Neural progenitor cell (in vitro differentiated cells): ENCODE data around the gene KLHDC4. TPM values are rescaled to one million over a fixed set of nuclear protein-coding genes. Genes with fewer than 3 reads are reported as not detected.
A peak's percentile ranks its signal among the peaks of the same experiment; 100 is the strongest.

Source experiments
- DNase-seq: peaks from one replicate; pipeline ENCODE4 v3.0.0-alpha.2; 2016; ENCODE audit warnings: low spot score
- H2AFZ ChIP-seq: fragments of 200-600 bp; sonication (generic); replicated peaks from 2 replicates; pipeline ENCODE4 v1.6.1; 2016; ENCODE audit warnings: antibody characterized with exemption
- H3F3A ChIP-seq: fragments of 200-600 bp; sonication (generic); 2 replicates; pipeline ENCODE4 v1.6.1; 2016; ENCODE audit warnings: antibody characterized with exemption, low read depth
- H3K27ac ChIP-seq: fragments of 200-600 bp; sonication (generic); 2 replicates; pipeline ENCODE4 v1.5.1; 2016; ENCODE audit warnings: mild to moderate bottlenecking
- H3K27me3 ChIP-seq: fragments of 200-600 bp; sonication (generic); 2 replicates; pipeline ENCODE4 v1.6.1; 2016; ENCODE audit warnings: mild to moderate bottlenecking, moderate library complexity
- H3K36me3 ChIP-seq: fragments of 200-600 bp; sonication (generic); 2 replicates; pipeline ENCODE4 v1.5.1; 2016
- H3K4me1 ChIP-seq: fragments of 200-600 bp; sonication (generic); 2 replicates; pipeline ENCODE4 v1.6.1; 2016; ENCODE audit warnings: mixed run types
- H3K4me2 ChIP-seq: fragments of 200-600 bp; sonication (generic); 2 replicates; pipeline ENCODE4 v1.6.1; 2016
- H3K4me3 ChIP-seq: fragments of 200-600 bp; sonication (generic); 2 replicates; pipeline ENCODE4 v1.5.1; 2016
- H3K79me2 ChIP-seq: fragments of 200-600 bp; sonication (generic); 2 replicates; pipeline ENCODE4 v1.6.1; 2016; ENCODE audit warnings: low read depth
- H3K9ac ChIP-seq: fragments of 200-600 bp; sonication (generic); 2 replicates; pipeline ENCODE4 v1.6.1; 2016
- H3K9me3 ChIP-seq: fragments of 200-600 bp; sonication (generic); 2 replicates; pipeline ENCODE4 v1.5.1; 2016; ENCODE audit warnings: low read depth
- H4K20me1 ChIP-seq: fragments of 200-600 bp; sonication (generic); 2 replicates; pipeline ENCODE4 v1.6.1; 2016; ENCODE audit warnings: low read depth
- H3K27ac Mint-ChIP-seq: 3 replicates; pipeline ENCODE4 v1.8.0; 2021; ENCODE audit warnings: mixed read lengths
- H3K27me3 Mint-ChIP-seq: 2 replicates; pipeline ENCODE4 v1.8.0; 2022; ENCODE audit warnings: low read depth, mild to moderate bottlenecking, inconsistent platforms, moderate library complexity, mixed read lengths; ENCODE audit not compliant: insufficient read depth
- H3K36me3 Mint-ChIP-seq: 3 replicates; pipeline ENCODE4 v1.8.0; 2021; ENCODE audit warnings: mixed read lengths
- H3K4me1 Mint-ChIP-seq: 3 replicates; pipeline ENCODE4 v1.8.0; 2021; ENCODE audit warnings: mixed read lengths
- H3K4me3 Mint-ChIP-seq: 3 replicates; pipeline ENCODE4 v1.8.0; 2021; ENCODE audit warnings: mild to moderate bottlenecking, moderate library complexity, mixed read lengths
- H3K9me3 Mint-ChIP-seq: 3 replicates; pipeline ENCODE4 v1.8.0; 2020; ENCODE audit warnings: mixed read lengths
- CTCF ChIP-seq: fragments of 200-600 bp; sonication (generic); IDR thresholded peaks from 2 replicates; pipeline ENCODE4 v1.5.1; 2017; ENCODE audit warnings: antibody characterized with exemption, mild to moderate bottlenecking
- EZH2 ChIP-seq: fragments of 200-600 bp; sonication (generic); IDR thresholded peaks from 2 replicates; pipeline ENCODE4 v1.6.1; 2017; ENCODE audit warnings: antibody characterized with exemption, mild to moderate bottlenecking, moderate library complexity
- EZH2phosphoT487 ChIP-seq: fragments of 200-600 bp; sonication (generic); IDR thresholded peaks from 2 replicates; pipeline ENCODE4 v1.6.1; 2017; ENCODE audit warnings: antibody characterized with exemption
- total RNA-seq: library from RNA; depleted of rRNA; stranded (reverse); fragments of >200 nt; gene quantifications from 2 replicates; pipeline ENCODE4 v1.2.3, GENCODE V29; 2015; ENCODE audit warnings: low replicate concordance

The KLHDC4 gene
- total RNA-seq, 1 donor from 2014 or later = 19.2 TPM

- Histone ChIP-seq H3K27ac (no peak overlapping the region), H3K4me3 (no peak overlapping the region), H4K20me1 (no peaks in the 10 kb centered on the region), H3K27me3 (no peaks in the 10 kb centered on the region), H3K4me1 (no peaks in the 10 kb centered on the region), H3K79me2 (no peaks in the 10 kb centered on the region), H3K9ac (no peak overlapping the region), H3K9me3 (no peaks in the 10 kb centered on the region), H3K36me3 (no peaks in the 10 kb centered on the region), H3F3A (no peaks in the 10 kb centered on the region), H2AFZ (no peak overlapping the region), H3K4me2 (no peak overlapping the region)
- peaks cover 2% of the 10 kb centered on the region for H3K9me3 Mint-ChIP-seq
- no peak for TF ChIP-seq EZH2
- TF ChIP-seq EZH2phosphoT487 = no peak
- no peak for TF ChIP-seq CTCF
- no peak for DNase-seq
- peaks cover 2% of the 10 kb centered on the region for H3K27me3 Mint-ChIP-seq
- peaks cover 40% of the 10 kb centered on the region for H3K36me3 Mint-ChIP-seq
- peak overlapping the region; percentile 70 for H3K27ac Mint-ChIP-seq
- H3K4me1 Mint-ChIP-seq = peaks cover 45% of the 10 kb centered on the region
- H3K4me3 Mint-ChIP-seq = no peak overlapping the region
These were observed 41.1 kb downstream of the KLHDC4 start for GRCh38 chr16:87724490-87725291.

- H3K36me3 ChIP-seq = no peaks in the 10 kb centered on the region
These were observed 42.6 kb downstream of the KLHDC4 start for GRCh38 chr16:87723226-87723623.

GRCh38 chr16:87722590-87723225, 43.1 kb downstream of the KLHDC4 start:
- Histone ChIP-seq H3K79me2 (no peaks in the 10 kb centered on the region), H3K4me2 (no peak overlapping the region), H3K9ac (no peak overlapping the region), H2AFZ (no peak overlapping the region), H3K36me3 (no peaks in the 10 kb centered on the region), H3K27ac (no peak overlapping the region), H4K20me1 (no peaks in the 10 kb centered on the region), H3F3A (no peaks in the 10 kb centered on the region), H3K27me3 (no peaks in the 10 kb centered on the region), H3K9me3 (no peaks in the 10 kb centered on the region), H3K4me3 (no peak overlapping the region), H3K4me1 (no peaks in the 10 kb centered on the region)
- peaks cover 45% of the 10 kb centered on the region for H3K4me1 Mint-ChIP-seq
- DNase-seq = no peak
- peak overlapping the region; percentile 60 for H3K4me3 Mint-ChIP-seq
- peaks cover 4% of the 10 kb centered on the region for H3K9me3 Mint-ChIP-seq
- peaks cover 42% of the 10 kb centered on the region for H3K36me3 Mint-ChIP-seq
- H3K27me3 Mint-ChIP-seq = peaks cover 4% of the 10 kb centered on the region
- peak overlapping the region; percentile 95 for H3K27ac Mint-ChIP-seq
- TF ChIP-seq EZH2phosphoT487 = no peak
- no peak for TF ChIP-seq EZH2
- no peak for TF ChIP-seq CTCF

More at GRCh38 chr16:87723226-87723623, 42.6 kb downstream of the KLHDC4 start:
- Mint-ChIP-seq H3K9me3 (peaks cover 4% of the 10 kb centered on the region), H3K27ac (peak overlapping the region; percentile 95), H3K4me1 (peaks cover 45% of the 10 kb centered on the region), H3K36me3 (peaks cover 39% of the 10 kb centered on the region), H3K4me3 (peak overlapping the region; percentile 67), H3K27me3 (peaks cover 4% of the 10 kb centered on the region)
- H3F3A ChIP-seq = no peaks in the 10 kb centered on the region
- H3K9me3 ChIP-seq = no peaks in the 10 kb centered on the region
- no peak overlapping the region for H3K4me2 ChIP-seq
- H3K9ac ChIP-seq = no peak overlapping the region
- DNase-seq = no peak
- no peaks in the 10 kb centered on the region for H4K20me1 ChIP-seq
- H3K27me3 ChIP-seq = no peaks in the 10 kb centered on the region
- no peak overlapping the region for H2AFZ ChIP-seq
- no peaks in the 10 kb centered on the region for H3K4me1 ChIP-seq
- no peak for TF ChIP-seq EZH2
- no peak for TF ChIP-seq CTCF
- TF ChIP-seq EZH2phosphoT487 = no peak
- H3K79me2 ChIP-seq = no peaks in the 10 kb centered on the region
- H3K27ac ChIP-seq = no peak overlapping the region
- H3K4me3 ChIP-seq = no peak overlapping the region
